Nephron (organoid): ENCODE data around the gene PPM1B.

Experiments used
- H3K27ac Mint-ChIP-seq, 3 experiments: 2 replicates each; pipeline ENCODE4 v1.8.0; 2020; ENCODE audit warnings: mixed read lengths in 3 of 3, mild to moderate bottlenecking in 2 of 3, moderate library complexity in 1 of 3
- H3K27me3 Mint-ChIP-seq: 2 replicates; pipeline ENCODE4 v1.8.0; 2021; ENCODE audit warnings: low read depth, mild to moderate bottlenecking, moderate library complexity, mixed read lengths
- H3K36me3 Mint-ChIP-seq: 2 replicates; pipeline ENCODE4 v1.8.0; 2020; ENCODE audit warnings: low read depth, mixed read lengths
- H3K4me1 Mint-ChIP-seq: 2 replicates; pipeline ENCODE4 v1.8.0; 2020; ENCODE audit warnings: mixed read lengths
- H3K4me3 Mint-ChIP-seq, 3 experiments: 2 replicates each; pipeline ENCODE4 v1.8.0; 2020; ENCODE audit warnings: mild to moderate bottlenecking in 3 of 3, mixed read lengths in 3 of 3, moderate library complexity in 2 of 3
- H3K9me3 Mint-ChIP-seq: 2 replicates; pipeline ENCODE4 v1.8.0; 2020; ENCODE audit warnings: mixed read lengths
- TF ChIP-seq, protein P1 (sequence below), 3 experiments: fragments of 200-600 bp; sonication (generic); IDR thresholded peaks; one replicate each; pipeline ENCODE4 v1.5.0; 2021; ENCODE audit warnings: antibody characterized with exemption in 3 of 3; ENCODE audit not compliant: unreplicated experiment in 3 of 3

The PPM1B gene

DNA sequence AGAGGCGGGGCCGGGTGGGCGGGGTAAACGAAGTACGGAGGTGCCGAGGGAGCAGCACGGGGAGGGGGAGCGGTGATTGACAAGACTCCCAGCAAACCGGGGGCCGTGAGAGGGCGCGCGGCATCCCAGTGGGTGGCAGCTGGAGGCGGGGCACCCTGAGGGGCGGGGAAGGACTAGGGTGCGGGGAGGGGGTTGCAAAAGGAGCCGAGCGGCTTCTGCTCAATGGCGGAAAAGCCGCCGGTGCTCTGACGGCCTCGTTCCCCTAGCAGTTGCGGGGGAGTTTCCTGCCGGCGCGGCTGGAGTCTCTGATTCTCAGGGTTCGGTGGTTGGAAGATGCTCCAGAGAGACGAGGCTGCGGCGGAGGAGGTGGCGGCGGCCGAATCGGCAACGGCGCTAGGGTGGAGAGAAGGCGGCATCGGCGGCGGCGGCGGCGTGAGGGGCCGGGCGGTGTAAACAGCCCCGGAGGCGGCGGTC lies at the start of gene PPM1B:
PPM1B (plus strand) TSS at position 195 of the 474 bp plus-strand sequence. CDS start 32,325 bp downstream, outside the sequence.
- no peaks in the 10 kb centered on the region for H3K27me3 Mint-ChIP-seq

GRCh38 chr2:44119878-44120277 lies 48.8 kb upstream of the PPM1B start:
- TF ChIP-seq, protein P1, sequence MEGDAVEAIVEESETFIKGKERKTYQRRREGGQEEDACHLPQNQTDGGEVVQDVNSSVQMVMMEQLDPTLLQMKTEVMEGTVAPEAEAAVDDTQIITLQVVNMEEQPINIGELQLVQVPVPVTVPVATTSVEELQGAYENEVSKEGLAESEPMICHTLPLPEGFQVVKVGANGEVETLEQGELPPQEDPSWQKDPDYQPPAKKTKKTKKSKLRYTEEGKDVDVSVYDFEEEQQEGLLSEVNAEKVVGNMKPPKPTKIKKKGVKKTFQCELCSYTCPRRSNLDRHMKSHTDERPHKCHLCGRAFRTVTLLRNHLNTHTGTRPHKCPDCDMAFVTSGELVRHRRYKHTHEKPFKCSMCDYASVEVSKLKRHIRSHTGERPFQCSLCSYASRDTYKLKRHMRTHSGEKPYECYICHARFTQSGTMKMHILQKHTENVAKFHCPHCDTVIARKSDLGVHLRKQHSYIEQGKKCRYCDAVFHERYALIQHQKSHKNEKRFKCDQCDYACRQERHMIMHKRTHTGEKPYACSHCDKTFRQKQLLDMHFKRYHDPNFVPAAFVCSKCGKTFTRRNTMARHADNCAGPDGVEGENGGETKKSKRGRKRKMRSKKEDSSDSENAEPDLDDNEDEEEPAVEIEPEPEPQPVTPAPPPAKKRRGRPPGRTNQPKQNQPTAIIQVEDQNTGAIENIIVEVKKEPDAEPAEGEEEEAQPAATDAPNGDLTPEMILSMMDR (IDR thresholded peaks at IDR 0.05; ENCODE audit: unreplicated experiment in 3 of 3) = no peak
- Mint-ChIP-seq H3K27ac (no peak overlapping the region), H3K27me3 (peaks cover 4% of the 10 kb centered on the region), H3K36me3 (no peaks in the 10 kb centered on the region), H3K4me1 (no peaks in the 10 kb centered on the region), H3K9me3 (no peaks in the 10 kb centered on the region), H3K4me3 (no peak overlapping the region)

More for the DNA sequence above, at the start of gene PPM1B:
- peak within 1 kb of the TSS; percentile 96 to 100 (median 99) for H3K4me3 Mint-ChIP-seq
- peaks cover 14% of the 10 kb centered on the region for H3K4me1 Mint-ChIP-seq
- peak within 1 kb of the TSS; percentile 93 to 98 (median 98) for H3K27ac Mint-ChIP-seq
- TF ChIP-seq, protein P1 (IDR thresholded peaks at IDR 0.05; ENCODE audit: unreplicated experiment in 3 of 3) = no peak
- H3K36me3 Mint-ChIP-seq = peaks cover 5% of the 10 kb centered on the region
- peaks cover 9% of the 10 kb centered on the region for H3K9me3 Mint-ChIP-seq

DNA sequence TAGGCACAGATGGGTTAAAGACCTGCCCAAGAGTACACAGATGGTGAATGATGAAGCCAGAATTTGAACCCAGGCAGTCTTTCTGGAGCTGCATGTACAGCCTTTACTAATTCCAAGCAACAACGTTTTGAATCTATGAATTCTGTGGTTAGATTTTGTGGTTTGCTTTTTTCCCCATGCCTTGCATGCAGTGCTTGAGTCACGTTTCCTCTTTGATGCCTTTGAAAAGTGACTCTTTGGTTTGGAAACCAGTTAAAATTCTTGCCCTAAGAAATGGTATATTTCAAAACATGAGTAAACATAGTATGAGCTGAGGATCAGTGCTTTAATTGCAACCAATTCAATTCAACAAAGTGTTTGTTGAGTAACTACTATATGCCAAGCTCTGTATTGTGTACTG lies 48.2 kb upstream of the PPM1B start:
- H3K4me3 Mint-ChIP-seq = no peak overlapping the region
- H3K27me3 Mint-ChIP-seq = peaks cover 4% of the 10 kb centered on the region
- no peaks in the 10 kb centered on the region for H3K36me3 Mint-ChIP-seq
- no peaks in the 10 kb centered on the region for H3K9me3 Mint-ChIP-seq
- TF ChIP-seq, protein P1 (IDR thresholded peaks at IDR 0.05; ENCODE audit: unreplicated experiment in 3 of 3) = no peak
- no peak overlapping the region for H3K27ac Mint-ChIP-seq
- no peaks in the 10 kb centered on the region for H3K4me1 Mint-ChIP-seq

DNA sequence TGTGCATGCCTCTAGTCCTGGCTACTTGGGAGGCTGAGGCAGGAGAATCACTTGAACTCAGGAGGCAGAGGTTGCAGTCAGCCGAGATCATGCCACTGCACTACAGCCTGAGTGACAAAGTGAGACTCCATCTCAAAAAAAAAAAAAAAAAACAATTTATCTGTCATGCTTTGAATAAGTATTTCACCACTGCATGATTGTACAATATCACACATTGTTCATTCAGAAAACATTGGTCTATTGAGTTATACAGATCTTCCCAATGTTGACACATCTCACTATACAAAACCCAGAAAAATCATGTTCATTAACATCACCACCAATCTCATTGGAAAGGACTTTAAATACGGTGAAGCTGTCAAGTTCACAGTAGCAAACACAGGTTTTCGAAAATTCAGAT lies 46.8 kb upstream of the PPM1B start:
- H3K27me3 Mint-ChIP-seq = peaks cover 4% of the 10 kb centered on the region
- H3K27ac Mint-ChIP-seq = no peak overlapping the region
- H3K36me3 Mint-ChIP-seq = no peaks in the 10 kb centered on the region
- no peaks in the 10 kb centered on the region for H3K4me1 Mint-ChIP-seq
- no peaks in the 10 kb centered on the region for H3K9me3 Mint-ChIP-seq
- TF ChIP-seq, protein P1 (IDR thresholded peaks at IDR 0.05; ENCODE audit: unreplicated experiment in 3 of 3) = no peak
- H3K4me3 Mint-ChIP-seq = no peak overlapping the region

DNA sequence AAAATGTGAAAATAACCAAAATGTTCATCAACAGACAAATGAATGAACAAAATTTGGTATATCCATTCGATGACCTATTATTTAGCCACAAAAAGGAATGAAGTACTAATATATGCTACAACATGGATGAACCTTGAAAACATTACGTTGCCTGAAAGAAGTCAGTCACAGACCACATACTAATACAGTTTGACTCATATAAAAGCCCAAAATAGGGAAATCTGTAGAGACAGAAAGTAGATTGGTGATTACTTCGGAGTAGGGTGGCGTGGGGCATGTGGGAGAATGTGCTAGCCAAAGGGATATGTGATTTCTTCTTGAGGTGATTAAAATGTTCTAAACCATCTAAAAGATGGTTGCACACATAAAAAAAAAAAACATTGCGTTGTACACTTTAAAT lies 44.2 kb upstream of the PPM1B start:
- no peaks in the 10 kb centered on the region for H3K27me3 Mint-ChIP-seq
- H3K4me3 Mint-ChIP-seq = no peak overlapping the region
- no peak overlapping the region for H3K27ac Mint-ChIP-seq
- no peaks in the 10 kb centered on the region for H3K36me3 Mint-ChIP-seq
- no peaks in the 10 kb centered on the region for H3K4me1 Mint-ChIP-seq
- TF ChIP-seq, protein P1 (IDR thresholded peaks at IDR 0.05; ENCODE audit: unreplicated experiment in 3 of 3) = no peak
- H3K9me3 Mint-ChIP-seq = no peaks in the 10 kb centered on the region

GRCh38 chr2:44126106-44126797 lies 42.4 kb upstream of the PPM1B start:
- H3K9me3 Mint-ChIP-seq = peaks cover 1% of the 10 kb centered on the region
- H3K36me3 Mint-ChIP-seq = no peaks in the 10 kb centered on the region
- no peak overlapping the region for H3K27ac Mint-ChIP-seq
- no peaks in the 10 kb centered on the region for H3K4me1 Mint-ChIP-seq
- H3K4me3 Mint-ChIP-seq = no peak overlapping the region
- TF ChIP-seq, protein P1 (IDR thresholded peaks at IDR 0.05; ENCODE audit: unreplicated experiment in 3 of 3) = no peak
- no peaks in the 10 kb centered on the region for H3K27me3 Mint-ChIP-seq
